C4-2B (cell line): Measurements from ENCODE around the gene IGF2.

Experiments
- CTCF ChIP-seq: fragments of 450-650 bp; conservative IDR thresholded peaks from 2 replicates; pipeline ENCODE4 v1.5.1; 2017; ENCODE audit warnings: mild to moderate bottlenecking
- ZFX ChIP-seq: fragments of 450-650 bp; IDR thresholded peaks from 2 replicates; pipeline ENCODE4 v1.6.1; 2017

- no peak for TF ChIP-seq CTCF
- no peak for TF ChIP-seq ZFX
Observed at GRCh38 chr11:2105511-2105910, 33.7 kb downstream of the IGF2 start.
